HG03520 (cell line): ENCODE results near the gene MBD3.

Source experiments
- ATAC-seq: cut with Tn5 transposase; IDR thresholded peaks from one replicate; pipeline ENCODE4 v1.9.1; 2021; ENCODE audit warnings: mild to moderate bottlenecking, moderate library complexity; ENCODE audit not compliant: unreplicated experiment

Gene MBD3

DNA sequence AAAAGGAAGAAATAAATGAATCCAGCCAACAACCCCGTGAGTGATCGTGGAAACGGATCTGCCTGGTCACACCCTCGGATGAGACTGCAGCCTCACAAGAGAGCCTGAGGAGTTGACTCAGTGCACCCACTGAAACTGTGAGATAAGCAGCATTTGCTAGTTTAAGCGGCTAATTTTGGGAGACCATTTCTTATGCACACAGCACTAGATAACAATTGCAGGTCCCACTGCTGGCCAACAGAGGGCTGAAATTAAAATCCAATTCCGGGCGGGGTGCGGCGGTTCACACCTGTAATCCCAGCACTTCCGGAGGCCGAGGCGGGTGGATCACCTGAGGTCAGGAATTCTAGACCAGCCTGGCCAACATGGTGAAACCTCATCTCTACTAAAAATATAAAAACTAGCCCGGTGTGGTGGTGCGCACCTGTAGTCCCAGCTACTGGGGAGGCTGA is 9.0 kb upstream of the MBD3 start:
- no peak for ATAC-seq

DNA sequence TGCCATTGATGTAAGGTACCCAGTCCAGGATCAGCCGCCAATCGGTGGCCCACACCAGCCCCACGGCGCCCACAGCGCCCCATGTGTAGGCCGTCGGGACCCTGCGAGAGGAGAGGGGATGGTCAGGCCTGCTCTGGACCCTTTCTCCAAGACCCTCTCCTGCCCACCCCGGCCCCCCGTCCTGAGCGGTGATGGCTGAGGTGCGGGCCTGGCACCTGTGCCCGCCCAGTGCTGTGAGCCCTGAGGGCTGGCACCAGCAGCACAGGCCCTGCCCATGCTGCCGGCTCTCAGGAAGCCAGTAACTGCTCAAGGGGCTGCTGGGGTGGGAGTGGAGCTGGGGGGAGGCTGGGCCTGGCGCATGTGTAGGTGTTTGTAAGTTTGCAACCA is 6.8 kb upstream of the MBD3 start:
- ATAC-seq: no peak

DNA sequence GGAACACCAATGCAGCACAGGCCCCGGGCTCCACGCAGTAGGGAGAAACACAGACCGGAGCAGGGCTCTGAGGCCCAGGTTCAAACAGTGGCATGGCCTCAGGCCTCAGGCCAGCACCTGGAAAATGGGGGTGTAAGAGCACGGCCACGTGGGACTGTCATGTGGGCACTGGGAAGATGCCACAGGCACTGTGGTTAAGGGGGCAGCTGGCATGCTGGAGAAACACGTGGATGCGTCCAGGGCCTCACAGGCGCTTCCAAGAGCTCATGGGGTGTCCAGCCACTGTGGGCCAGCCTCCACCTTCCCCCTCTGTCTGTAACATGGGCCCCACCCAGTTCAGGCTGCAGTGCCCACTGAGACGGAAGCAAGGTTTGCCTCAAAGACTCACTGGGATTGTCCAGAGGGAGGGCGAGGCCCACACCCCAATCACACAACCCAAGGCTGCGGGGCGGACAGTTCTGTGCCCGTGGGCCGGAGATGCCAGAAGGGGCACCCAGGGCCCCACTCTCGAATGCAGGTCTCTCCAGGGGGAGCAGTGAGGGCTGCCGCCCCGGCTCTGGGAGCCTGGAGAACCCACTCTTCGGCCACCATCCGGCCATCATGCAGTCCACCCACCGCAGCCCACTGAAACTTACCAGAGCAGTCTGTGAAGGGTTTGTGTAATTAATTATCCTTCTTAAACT is 6.3 kb upstream of the MBD3 start:
- no peak for ATAC-seq

DNA sequence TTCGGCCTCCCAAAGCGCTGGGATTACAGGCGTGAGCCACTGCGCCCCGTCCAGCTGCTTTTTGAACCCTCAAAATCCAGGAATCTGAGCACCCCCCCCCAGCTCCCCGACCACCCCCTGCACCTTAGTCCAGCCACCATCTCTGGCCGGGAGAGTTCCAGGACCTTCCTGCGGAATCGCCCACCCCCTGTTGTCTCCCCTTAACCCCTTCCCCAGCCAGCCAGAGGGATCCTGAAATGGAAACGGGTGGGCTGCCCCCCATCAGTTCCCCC is 772 bp upstream of the MBD3 start:
- no peak for ATAC-seq

DNA sequence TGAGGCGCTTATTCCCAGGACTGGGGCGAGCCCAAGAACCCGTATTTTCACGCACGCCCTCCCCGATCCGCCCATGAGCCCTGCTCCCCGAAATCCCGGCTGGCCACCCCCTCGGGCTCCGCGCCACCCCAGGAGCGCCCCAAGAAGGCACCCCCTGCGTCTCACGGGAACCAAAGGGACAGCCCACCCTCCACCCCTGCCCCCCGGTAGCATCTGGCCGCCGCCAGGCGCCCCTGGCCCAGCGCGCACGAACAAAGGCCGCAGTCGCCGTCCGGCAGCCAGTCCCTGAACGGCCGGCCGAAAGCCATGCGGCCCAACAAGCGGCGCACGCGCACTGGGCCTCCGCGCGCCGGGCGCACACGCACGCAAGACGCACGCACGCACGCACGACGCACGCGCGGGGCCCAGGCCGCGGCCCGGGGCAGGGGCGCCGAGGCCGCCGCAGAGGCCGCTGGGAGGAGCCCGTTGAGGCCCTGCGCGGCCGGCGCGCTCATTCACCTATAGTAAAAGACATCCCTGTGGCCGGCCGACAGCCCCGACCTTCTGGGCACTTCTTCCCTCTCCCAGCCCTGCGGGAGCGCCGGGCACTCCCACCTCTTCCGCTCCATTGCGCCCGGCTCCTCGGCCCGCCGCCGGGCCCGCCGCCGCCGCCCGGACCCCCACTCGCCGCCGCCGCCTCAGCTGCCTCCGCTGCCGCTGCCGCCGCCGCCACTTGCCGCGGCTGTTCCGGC is 476 bp downstream of the MBD3 start:
- ATAC-seq: peak; percentile 61

DNA sequence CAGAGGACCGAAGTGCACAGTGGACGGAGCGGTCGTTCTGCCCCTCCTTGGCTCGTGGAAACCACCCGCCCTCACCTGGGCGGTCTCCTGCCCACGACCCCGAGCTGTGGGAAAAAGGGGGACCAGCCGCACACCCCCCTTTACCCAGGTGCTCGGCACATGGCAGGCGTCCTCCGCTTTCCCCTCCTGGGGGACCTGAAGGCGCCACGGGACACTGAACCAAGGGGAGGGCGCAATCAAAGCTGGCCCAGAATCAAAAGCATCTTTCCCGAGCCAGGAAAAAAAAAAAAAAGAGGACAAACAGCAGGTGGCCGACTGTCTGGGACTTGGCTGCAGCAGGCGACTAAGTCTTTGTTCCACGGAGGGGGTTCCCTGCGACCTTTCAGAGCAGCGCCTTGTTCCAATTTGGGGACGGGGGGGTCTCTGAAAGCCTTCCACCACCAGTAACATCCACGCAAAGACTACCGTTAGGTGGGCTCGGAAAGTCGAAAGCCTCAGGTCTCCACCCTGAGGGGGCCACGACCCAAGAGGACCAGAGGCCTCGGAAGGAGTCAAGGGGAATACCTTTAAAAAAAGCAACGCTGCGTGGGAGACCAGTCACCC is 1.1 kb downstream of the MBD3 start:
- ATAC-seq: no peak

DNA sequence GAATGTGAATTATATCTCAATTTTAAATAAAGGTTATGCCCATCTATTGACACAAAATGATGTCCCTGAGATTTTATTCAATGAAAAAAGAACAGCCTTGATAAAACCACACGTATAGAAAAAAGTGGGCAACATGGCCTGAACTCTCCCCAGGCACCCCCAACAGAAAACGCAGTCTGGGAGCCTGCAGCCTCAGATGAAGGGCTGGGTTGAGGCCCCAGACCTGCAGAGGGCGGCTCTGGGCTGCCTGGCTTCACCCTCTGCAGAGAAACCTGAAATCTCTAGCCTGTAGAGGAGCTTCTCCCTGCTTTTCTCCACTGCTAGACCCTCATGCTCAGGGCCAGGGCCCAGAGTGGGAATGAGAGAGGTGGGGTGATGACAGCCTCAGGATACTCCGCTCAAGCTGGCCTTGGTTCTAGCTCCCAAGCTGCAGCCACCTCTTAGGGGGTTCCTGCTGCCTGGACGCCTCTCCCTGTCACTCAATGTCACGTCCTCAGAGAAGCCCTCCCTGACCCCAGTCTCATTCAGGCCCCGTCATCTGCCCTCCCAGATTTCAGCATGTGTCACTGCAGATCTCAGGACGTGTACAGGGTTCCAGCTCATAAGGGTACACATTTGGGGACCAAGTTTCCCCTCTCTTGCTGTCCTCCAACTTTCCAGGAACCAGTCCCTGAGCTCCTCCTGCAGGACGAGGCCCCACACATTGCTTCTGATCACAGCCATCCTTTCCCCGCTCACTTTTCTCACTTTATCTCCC is 1.8 kb downstream of the MBD3 start:
- no peak for ATAC-seq

DNA sequence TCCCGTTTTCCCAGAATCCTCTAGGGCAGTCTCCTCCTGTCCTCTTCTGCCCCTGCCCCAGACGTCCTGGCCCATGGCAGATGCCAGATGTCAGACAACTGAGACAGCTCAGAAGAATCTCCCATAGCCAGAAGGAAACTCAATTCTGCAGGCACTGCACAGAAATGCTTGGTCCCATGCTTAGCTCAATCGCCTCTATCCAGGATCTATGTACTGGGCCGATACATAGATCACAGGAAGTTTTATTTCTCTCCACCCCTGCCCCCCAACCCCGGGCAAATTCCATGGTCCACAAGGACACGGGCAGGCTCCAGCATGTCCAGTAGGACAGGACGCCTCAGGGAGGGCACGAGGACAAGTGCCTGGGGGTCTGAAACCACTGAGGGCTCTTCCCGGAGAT is 4.8 kb downstream of the MBD3 start:
- ATAC-seq: no peak

DNA sequence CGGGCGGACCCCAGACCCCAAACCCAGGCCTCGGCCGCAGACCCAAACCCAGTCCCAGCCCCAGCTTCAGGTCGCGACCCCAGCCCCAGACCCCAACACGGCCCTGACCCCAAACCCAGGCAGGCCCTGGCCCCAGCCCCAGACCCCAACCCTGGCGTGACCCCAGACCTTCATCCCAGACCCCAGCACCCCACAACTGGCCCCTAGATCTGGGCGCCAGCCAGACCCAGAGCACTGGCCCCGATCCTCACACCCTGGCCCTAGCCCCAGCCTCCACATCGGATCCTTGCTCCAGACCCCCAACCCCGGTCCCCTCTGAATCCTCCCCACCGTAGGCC is 7.5 kb downstream of the MBD3 start:
- no peak for ATAC-seq

DNA sequence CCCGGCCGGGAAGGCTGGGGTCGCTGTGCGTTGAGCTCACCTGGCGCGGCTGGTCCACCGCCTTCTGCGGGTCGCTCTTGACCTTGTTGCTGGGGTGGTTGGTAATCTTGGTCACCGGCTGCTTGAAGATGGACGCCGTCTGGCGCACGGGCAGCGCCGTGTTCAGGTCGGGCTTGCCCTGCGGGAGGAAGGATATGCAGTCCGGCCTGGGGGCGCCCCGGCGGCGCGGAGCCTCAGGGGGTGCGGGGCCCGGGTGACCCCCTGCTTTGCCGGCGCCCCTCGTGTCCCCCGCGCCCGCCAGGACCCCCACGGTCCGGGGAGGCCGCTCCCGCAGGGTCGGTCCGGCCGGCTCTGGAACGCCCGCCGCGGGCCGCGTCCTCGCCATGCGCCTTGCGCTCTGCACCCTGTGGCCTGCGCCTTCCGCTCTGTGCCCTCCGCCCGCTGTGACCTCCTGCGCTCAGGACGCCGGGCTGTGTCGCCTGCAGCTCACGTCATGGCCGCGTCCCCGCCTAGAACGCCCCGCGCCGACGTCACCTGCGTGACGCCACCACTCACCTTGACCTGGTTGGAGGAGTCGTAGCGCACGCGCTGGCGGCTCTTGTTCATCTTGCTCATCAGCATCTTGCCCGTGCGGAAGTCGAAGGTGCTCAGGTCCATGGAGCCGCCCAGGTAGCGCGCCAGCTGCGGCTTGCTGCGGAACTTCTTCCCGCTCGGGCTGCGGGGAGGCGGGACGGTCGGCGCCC is 8.0 kb downstream of the MBD3 start:
- no peak for ATAC-seq

DNA sequence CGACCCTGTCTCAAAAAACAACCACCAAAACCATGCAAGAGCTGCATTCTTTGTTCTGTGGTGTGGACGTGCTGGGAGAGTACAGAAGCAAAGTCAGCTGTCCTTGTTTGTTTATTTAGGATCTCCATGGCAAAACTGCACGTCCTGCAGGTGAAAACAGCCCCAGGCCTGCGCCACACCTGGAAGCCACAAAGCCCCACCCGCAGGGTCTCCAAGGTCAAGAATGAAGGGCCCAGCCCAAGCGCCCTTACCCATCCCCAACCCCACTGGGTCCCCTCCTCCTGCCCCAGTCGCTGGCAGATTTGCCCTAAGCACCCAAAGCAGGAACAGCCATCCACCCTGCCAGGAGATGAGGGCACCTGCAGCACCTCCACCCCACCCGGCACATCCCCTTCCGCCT is 10.5 kb downstream of the MBD3 start:
- no peak for ATAC-seq

DNA sequence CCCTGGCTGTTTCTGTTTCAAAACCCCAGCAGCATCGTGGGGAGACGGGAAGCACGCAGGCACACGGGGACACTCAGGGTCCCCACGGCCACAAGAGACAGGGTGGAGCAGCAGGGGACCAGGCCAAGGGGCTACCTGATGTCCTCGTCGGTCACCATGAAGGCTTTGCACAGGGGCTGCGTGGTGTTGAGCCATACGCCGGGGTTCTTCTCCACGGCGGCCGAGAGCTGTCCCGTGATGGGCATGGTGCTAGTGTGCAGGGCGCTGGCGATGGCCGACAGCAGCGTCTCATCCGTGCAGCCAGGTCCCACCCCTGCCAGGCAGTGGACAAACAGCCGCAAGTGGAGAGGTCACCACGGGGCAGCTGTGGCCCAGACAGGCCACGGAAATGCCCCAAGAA is 11.7 kb downstream of the MBD3 start:
- no peak for ATAC-seq

DNA sequence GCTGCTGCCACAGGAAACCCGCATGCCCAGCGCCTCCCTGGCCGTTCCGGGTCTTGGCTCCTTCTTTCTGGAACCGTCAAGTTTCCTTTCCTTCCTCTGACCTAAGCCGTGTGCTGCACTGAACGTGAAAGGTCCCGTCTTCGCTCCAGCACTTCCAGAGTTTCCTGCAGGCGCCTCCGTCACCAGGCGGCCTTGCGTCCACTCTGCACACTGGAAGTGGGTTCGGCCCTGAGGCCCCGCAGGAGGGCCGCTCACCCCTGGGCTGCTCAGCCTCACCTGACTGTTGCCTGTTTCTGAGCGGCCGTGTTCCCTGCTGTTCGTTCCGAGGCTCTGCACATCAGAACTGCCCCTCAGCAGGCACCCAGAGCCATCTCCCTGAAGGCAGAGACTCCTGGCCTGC is 12.3 kb downstream of the MBD3 start:
- ATAC-seq: no peak

DNA sequence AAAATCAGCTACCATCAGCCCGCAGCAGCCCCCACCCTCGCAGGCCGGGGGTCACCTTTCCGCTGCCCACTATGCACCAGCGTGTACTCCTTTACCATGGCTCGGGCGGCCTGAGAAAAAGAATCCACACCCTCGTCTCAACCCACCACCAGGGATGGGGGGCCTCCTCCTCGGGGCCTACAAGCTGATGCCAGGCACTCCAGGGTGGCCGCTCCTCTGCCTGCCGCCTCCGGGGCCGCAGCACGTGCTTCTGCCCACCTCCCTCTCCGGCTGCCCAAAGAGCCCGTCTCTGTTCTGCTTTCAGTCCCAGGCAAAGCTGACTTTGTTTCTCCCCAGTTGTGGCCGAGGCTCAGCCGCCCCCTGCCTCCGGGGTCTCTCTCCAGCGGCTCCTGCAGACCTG is 13.4 kb downstream of the MBD3 start:
- ATAC-seq: no peak

DNA sequence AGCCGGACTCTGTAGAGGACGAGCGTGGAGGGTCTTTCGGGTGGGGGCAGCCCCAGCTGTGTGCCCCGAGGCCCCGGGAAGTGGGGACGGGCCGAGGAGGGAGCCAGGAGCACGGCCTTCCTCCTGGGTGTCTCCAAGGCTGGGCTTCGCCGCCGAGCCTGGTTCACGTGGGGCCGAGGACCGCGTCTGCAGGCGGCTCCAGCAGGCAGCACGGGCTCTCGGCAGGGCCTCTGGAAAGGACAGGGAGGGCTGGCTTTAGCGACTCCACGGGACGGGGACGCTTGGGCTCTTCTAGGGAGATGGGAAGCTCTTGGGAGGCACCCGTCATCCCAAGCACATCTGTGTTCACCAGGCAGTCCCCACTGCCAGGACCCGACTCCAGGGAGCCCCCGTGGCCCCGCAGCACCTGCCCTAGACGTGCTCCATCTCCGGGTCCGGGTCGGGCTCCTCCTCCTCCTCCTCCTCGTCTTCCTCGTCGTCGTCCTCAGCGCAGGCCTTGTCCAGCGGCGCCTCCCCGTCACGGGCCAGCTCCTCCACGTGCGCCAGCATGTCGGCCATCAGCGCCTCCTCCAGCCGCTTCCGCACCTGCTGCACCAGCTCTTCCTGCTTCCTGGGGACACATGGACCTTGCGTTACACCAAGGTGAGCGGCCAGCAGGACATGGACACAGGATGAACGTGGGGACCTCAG is 14.6 kb downstream of the MBD3 start:
- ATAC-seq: no peak

DNA sequence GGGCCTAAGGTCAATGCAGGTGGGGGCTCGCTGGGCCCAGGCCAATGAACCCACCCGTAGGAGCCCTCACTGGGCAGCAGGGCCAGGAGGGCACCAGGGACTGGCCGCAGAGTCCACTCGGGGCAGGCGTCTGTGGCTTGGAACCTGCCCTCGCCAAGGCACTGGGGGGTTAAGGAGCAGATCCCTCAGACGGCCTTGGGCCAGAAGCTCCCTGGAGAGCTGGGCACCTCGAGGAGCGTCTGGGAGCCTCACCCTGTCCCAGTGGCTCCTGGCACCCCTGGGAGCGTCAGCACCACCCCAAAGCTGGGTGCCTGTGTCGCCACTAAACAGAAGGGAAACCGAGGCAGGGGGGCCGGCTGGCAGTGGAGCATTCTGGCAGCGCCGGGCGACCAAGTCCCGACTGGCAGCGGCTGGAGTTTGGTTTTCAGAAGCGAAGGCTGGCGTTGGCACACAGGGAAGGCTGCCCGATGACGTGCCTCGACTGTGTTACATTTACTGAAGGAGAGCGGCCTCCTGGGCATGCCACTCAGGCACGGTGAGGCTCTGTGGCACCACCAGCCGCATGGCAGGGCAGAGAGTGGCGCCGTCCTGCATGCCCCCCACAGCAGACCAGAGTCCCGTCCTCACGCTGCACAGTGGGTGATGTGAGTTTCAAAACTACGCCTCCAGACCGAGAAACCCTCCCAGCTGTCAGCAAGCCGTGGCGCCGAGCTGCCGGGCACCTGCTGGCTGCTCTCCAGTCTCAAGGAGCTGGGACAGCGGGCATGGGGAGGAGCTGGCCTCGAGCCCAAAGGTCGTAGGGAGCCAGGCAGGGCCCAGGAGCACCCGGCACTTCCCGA is 15.4 kb downstream of the MBD3 start:
- ATAC-seq: no peak

DNA sequence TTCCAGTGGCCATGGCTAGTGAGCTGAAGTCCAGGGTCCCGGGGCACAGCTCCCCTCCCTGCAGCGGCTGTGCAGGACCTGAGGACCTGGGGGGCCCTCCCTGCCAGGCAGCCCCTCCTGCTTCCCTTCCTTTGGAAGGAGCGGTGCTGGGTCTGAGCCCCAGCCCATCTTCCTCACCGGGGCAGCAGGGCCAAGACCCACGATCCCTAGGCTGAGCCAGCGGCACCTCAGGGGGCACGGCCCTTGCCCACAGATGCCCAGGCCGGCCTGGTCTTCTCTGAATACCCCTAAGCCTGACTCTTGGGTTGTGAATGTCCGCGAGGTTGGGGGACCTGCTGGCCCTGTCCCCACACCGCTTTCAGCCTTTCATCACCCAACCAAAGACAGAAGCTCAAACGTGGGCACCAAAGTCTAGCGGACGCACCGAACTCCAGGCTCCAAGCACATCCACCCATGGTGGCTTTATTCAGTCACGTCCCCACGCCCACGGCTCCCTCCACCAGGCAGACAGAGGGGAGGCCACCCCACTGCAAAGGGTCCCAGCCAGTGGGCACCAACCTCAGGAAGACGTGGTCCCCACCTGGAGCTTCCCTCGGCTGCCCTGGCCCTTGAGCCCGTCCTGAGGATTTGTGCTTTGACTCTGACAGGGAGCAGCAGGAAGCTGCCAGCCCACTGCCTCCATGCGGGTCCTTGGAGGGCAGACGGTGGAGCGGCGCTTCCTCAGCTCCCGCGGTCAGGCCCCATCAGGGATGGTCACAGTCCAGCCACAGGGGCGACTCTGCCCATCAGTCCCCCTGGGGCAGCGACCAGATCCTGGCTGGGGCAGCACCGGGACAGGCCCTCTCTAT is 16.2 kb downstream of the MBD3 start:
- ATAC-seq: no peak

DNA sequence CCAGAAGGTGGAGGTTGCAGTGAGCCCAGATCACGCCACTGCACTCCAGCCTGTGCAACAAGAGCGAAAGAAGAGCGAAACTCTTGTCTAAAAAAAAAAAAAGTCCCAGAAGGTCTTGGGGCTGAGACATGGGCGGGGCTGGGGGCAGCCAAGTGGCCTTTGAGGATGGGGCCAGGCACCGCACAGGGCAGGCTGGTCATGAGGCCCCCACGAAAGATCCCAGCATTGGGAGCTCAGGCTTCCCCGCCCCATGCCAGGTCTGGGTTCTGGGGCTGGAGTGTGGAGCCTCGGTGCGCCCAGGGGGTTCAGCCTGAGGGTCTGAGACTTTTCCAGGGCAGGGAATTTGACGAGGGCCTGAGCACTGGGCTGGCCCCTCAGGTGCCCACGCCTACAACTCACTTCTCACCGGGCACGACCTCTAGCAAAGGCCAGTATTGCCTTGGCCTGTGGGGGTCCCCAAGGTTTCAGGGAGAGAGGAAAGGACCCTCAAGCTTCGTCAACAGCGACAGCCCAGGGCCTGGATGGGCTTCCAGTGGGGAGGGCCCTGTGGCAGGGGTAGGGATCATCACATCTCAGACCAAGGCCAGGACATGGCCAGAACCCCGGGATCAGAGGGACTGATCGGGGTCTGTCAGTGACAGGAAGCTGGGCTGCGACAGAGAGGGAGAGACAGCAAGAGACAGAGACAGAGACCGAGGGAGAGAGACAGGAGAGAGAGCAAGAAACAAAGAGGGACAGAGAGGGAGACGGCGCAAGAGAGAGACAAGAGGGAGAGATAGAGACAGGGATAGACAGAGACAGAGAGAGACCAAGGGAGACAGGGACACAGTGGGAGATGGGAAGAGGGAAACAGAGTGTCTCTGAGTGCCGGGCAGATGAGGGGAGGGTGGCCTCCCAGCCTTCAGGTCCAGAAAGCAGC is 17.1 kb downstream of the MBD3 start:
- ATAC-seq: no peak
